Mammary epithelial cell (primary cell): ENCODE results near the gene MBNL2.

ENCODE experiments used
- CTCF ChIP-seq, 2 donors: IDR thresholded peaks in 1 of 2; conservative IDR thresholded peaks in 1 of 2; 2 replicates each; pipeline ENCODE4 v1.5.1; 2011 to 2012; ENCODE audit warnings: inconsistent platforms in 2 of 2, low read length in 2 of 2, mild to moderate bottlenecking in 2 of 2, control low read depth in 1 of 2, low read depth in 1 of 2; ENCODE audit not compliant: insufficient read depth in 1 of 2; ENCODE audit errors: extremely low read depth in 1 of 2
- EZH2 ChIP-seq: IDR thresholded peaks from 2 replicates; pipeline ENCODE4 v1.6.1; 2012; ENCODE audit warnings: low read length, inconsistent platforms, borderline replicate concordance

DNA sequence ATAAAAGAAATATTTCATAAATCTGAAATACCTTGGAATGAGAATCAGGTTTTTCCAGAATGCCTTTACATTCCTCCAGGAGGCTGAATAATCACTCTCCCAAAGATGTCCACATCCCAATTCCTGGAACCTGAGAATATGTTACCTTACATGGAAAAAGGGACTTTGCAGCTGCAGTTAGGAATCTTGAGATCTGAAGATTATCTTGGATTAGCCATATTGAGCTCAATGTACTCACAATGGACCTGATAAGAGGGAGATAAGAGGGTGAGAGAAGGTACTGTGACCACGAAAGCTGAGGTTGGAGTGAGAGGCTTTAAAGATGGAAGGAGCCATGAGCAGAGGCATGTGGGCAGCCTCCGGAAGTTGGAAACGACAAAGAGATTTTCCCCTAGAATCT, 36.8 kb upstream of the MBNL2 start:
- no peak for TF ChIP-seq CTCF (conservative IDR thresholded peaks at IDR 0.05 in 1 of 2, IDR thresholded peaks at IDR 0.05 in 1 of 2; ENCODE audit: extremely low read depth in 1 of 2, insufficient read depth in 1 of 2, low read depth in 1 of 2, low read length in 2 of 2)
- no peak for TF ChIP-seq EZH2
